Measurements from ENCODE around the gene METTL16. TPM values are rescaled to one million over a fixed set of nuclear protein-coding genes. Genes with fewer than 3 reads are reported as not detected.

METTL16 gene
- total and polyA plus RNA-seq, 2 of the 8 experiments (the other 6 are each of a cell fraction or from before 2014, with no cell fraction given), result 22.8 to 59.4 TPM

DNA sequence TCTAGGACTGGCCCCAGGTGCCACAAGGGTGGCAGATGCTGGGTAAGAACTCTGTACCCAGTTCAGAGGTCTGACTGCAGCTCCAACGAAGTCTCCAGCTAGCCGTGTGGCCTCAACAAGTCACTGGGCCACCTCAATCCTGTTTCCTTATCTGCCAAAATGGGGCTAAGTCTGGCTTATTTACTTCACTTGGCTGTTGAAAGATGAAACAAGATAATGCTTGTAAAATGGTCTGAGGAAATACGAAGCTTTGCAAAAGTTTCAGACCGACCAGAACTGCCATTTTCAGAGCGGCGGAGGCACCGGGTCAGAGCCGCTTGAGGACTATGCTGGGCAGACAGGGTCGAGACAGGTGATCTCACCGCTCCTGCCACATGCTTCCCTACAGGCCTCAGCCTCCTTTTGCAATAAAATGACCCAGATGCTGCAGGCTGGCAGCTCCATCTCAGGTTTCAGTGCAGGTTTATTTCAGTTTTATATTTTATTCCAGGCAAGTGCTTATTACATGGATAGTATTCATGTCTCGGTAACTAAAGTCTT lies 128.0 kb downstream of the METTL16 start (continued):
- TF ChIP-seq CREB1 (IDR thresholded peaks at IDR 0.05) (no peak), TAF7 (optimal IDR thresholded peaks at IDR 0.05; ENCODE audit: borderline replicate concordance, low read depth, low read length) (no peak), FOSL1 (IDR thresholded peaks at IDR 0.05; ENCODE audit: insufficient read depth, low read depth, low read length) (no peak), RAD21 (IDR thresholded peaks at IDR 0.05 in 1 of 2, conservative IDR thresholded peaks at IDR 0.05 in 1 of 2; ENCODE audit: low read depth in 2 of 2, low read length in 2 of 2) (no peak), MAFK (IDR thresholded peaks at IDR 0.05; ENCODE audit: low read depth, low read length) (no peak), CHD7 (IDR thresholded peaks at IDR 0.05; ENCODE audit: insufficient replicate concordance, low read length) (no peak)
